ENCODE data around the gene ADCY7.

Gene ADCY7

GRCh38 chr16:50324345-50324744, 58.0 kb downstream of the ADCY7 start:
- FAIRE-seq: no peak
- TF ChIP-seq TAF1 (IDR thresholded peaks at IDR 0.05; ENCODE audit: low read depth, low read length): no peak
- no peak for TF ChIP-seq POU2F2 (IDR thresholded peaks at IDR 0.05; ENCODE audit: low read depth, low read length)
- no peak for TF ChIP-seq PAX5 (IDR thresholded peaks at IDR 0.05; ENCODE audit: insufficient read depth, low read length, severe bottlenecking)
- no peak for TF ChIP-seq POLR2A (IDR thresholded peaks at IDR 0.05; ENCODE audit: low read depth, low read length)
- no peak for TF ChIP-seq SPI1 (IDR thresholded peaks at IDR 0.05; ENCODE audit: low read depth, low read length)
- DNase-seq (ENCODE audit: insufficient read length, low spot score): no peak

- FAIRE-seq (no peak), DNase-seq (ENCODE audit: insufficient read length, low spot score) (no peak)
- TF ChIP-seq POLR2A (IDR thresholded peaks at IDR 0.05; ENCODE audit: low read depth, low read length): no peak
- no peak for TF ChIP-seq POLR2AphosphoS5 (IDR thresholded peaks at IDR 0.05; ENCODE audit: low read depth, low read length)
- TF ChIP-seq TAF1 (IDR thresholded peaks at IDR 0.05; ENCODE audit: low read depth, low read length): no peak
Measured at GRCh38 chr16:50326264-50326663, 59.9 kb downstream of the ADCY7 start.

GRCh38 chr16:50326835-50327465, 60.6 kb downstream of the ADCY7 start:
- TF ChIP-seq TAF1 (IDR thresholded peaks at IDR 0.05; ENCODE audit: low read depth, low read length): no peak
- no peak for TF ChIP-seq POLR2A (IDR thresholded peaks at IDR 0.05; ENCODE audit: low read depth, low read length)
- TF ChIP-seq PAX5 (IDR thresholded peaks at IDR 0.05; ENCODE audit: insufficient read depth, low read length, severe bottlenecking): no peak
- no peak for TF ChIP-seq POLR2AphosphoS5 (IDR thresholded peaks at IDR 0.05; ENCODE audit: low read depth, low read length)
- no peak for TF ChIP-seq SPI1 (IDR thresholded peaks at IDR 0.05; ENCODE audit: low read depth, low read length)
- DNase-seq (ENCODE audit: insufficient read length, low spot score): no peak
- FAIRE-seq: peak; percentile 78

GRCh38 chr16:50329446-50330189, 63.3 kb downstream of the ADCY7 start:
- TF ChIP-seq POU2F2 (IDR thresholded peaks at IDR 0.05; ENCODE audit: low read depth, low read length) (no peak), SPI1 (IDR thresholded peaks at IDR 0.05; ENCODE audit: low read depth, low read length) (no peak), POLR2AphosphoS5 (IDR thresholded peaks at IDR 0.05; ENCODE audit: low read depth, low read length) (no peak), POLR2A (IDR thresholded peaks at IDR 0.05; ENCODE audit: low read depth, low read length) (no peak), PAX5 (IDR thresholded peaks at IDR 0.05; ENCODE audit: insufficient read depth, low read length, severe bottlenecking) (no peak), TAF1 (IDR thresholded peaks at IDR 0.05; ENCODE audit: low read depth, low read length) (no peak)
- FAIRE-seq: no peak
- DNase-seq (ENCODE audit: insufficient read length, low spot score): no peak

- no peak for TF ChIP-seq TAF1 (IDR thresholded peaks at IDR 0.05; ENCODE audit: low read depth, low read length)
- no peak for TF ChIP-seq SPI1 (IDR thresholded peaks at IDR 0.05; ENCODE audit: low read depth, low read length)
- no peak for DNase-seq (ENCODE audit: insufficient read length, low spot score)
- no peak for FAIRE-seq
Measured at GRCh38 chr16:50331570-50331969, 65.2 kb downstream of the ADCY7 start.

DNA sequence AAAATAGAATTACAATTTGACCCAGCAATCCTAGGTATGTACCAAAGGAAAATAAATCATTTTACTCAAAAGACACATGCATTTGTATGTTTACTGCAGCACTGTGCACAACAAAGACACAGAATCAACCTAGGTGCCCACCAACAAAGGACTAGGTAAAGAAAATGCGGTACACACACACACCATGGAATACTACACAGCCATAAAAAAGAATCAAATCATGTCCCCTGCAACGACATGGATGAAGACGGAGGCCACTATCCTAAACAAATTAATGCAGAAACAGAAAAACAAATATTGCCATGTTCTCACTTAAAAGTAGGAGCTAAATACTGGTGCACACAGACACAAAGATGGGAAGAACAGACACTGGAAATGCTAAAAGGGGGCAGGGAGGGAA, 66.2 kb downstream of the ADCY7 start:
- no peak for FAIRE-seq

GRCh38 chr16:50334106-50334975, 68.0 kb downstream of the ADCY7 start:
- no peak for FAIRE-seq
- TF ChIP-seq POU2F2 (IDR thresholded peaks at IDR 0.05; ENCODE audit: low read depth, low read length) (no peak), POLR2AphosphoS5 (IDR thresholded peaks at IDR 0.05; ENCODE audit: low read depth, low read length) (no peak), POLR2A (IDR thresholded peaks at IDR 0.05; ENCODE audit: low read depth, low read length) (no peak), SPI1 (IDR thresholded peaks at IDR 0.05; ENCODE audit: low read depth, low read length) (no peak), TAF1 (IDR thresholded peaks at IDR 0.05; ENCODE audit: low read depth, low read length) (no peak), PAX5 (IDR thresholded peaks at IDR 0.05; ENCODE audit: insufficient read depth, low read length, severe bottlenecking) (no peak)
- DNase-seq (ENCODE audit: insufficient read length, low spot score): no peak

More for the DNA sequence above, 66.2 kb downstream of the ADCY7 start:
- no peak for DNase-seq (ENCODE audit: insufficient read length, low spot score)
- TF ChIP-seq POLR2A (IDR thresholded peaks at IDR 0.05; ENCODE audit: low read depth, low read length): no peak
- TF ChIP-seq TAF1 (IDR thresholded peaks at IDR 0.05; ENCODE audit: low read depth, low read length): no peak
- no peak for TF ChIP-seq SPI1 (IDR thresholded peaks at IDR 0.05; ENCODE audit: low read depth, low read length)
- no peak for TF ChIP-seq POLR2AphosphoS5 (IDR thresholded peaks at IDR 0.05; ENCODE audit: low read depth, low read length)
- no peak for TF ChIP-seq PAX5 (IDR thresholded peaks at IDR 0.05; ENCODE audit: insufficient read depth, low read length, severe bottlenecking)
- TF ChIP-seq POU2F2 (IDR thresholded peaks at IDR 0.05; ENCODE audit: low read depth, low read length): no peak

GRCh38 chr16:50335196-50335958, 69.0 kb downstream of the ADCY7 start:
- FAIRE-seq (peak; percentile 75), DNase-seq (ENCODE audit: insufficient read length, low spot score) (no peak)
- TF ChIP-seq POU2F2 (IDR thresholded peaks at IDR 0.05; ENCODE audit: low read depth, low read length) (no peak), SPI1 (IDR thresholded peaks at IDR 0.05; ENCODE audit: low read depth, low read length) (peak; percentile 34; the same call in 1 of the 2 replicates)

DNA sequence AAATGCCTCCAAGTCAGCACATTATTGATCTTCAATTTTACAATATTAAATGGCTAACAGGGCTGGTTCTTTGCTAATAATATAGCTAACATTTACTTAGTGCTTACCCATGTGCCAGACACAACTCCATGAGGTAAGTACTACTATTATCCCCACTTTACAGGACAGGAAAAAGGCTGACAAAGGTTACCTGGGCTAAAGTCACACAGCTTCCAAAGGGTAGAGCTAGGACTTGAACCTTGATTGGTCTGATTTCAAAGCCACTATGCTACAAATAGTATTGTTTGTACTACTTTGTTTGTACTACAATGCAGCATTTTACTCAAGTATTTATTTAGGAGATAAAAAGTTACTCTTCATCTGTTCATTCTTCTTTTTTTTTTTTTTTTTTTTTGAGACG, 70.5 kb downstream of the ADCY7 start:
- FAIRE-seq (no peak), DNase-seq (ENCODE audit: insufficient read length, low spot score) (no peak)
- TF ChIP-seq POU2F2 (IDR thresholded peaks at IDR 0.05; ENCODE audit: low read depth, low read length) (no peak), TAF1 (IDR thresholded peaks at IDR 0.05; ENCODE audit: low read depth, low read length) (no peak), PAX5 (IDR thresholded peaks at IDR 0.05; ENCODE audit: insufficient read depth, low read length, severe bottlenecking) (no peak), SPI1 (IDR thresholded peaks at IDR 0.05; ENCODE audit: low read depth, low read length) (no peak), POLR2A (IDR thresholded peaks at IDR 0.05; ENCODE audit: low read depth, low read length) (no peak), POLR2AphosphoS5 (IDR thresholded peaks at IDR 0.05; ENCODE audit: low read depth, low read length) (no peak)

Data from GM12891 (cell line).